Breast epithelium (tissue), 3 donors: ENCODE data around the gene TMIGD1.

Experiments used
- POLR2A ChIP-seq: fragments of 450-650 bp; IDR thresholded peaks from one replicate; pipeline ENCODE4 v1.6.1; 2016; ENCODE audit warnings: antibody characterized with exemption, mild to moderate bottlenecking, moderate library complexity
- POLR2AphosphoS5 ChIP-seq, 3 donors: sonication (generic); formaldehyde crosslinking; IDR thresholded peaks; one replicate each; pipeline ENCODE4 v1.6.1; 2017; ENCODE audit warnings: antibody characterized with exemption in 3 of 3

DNA sequence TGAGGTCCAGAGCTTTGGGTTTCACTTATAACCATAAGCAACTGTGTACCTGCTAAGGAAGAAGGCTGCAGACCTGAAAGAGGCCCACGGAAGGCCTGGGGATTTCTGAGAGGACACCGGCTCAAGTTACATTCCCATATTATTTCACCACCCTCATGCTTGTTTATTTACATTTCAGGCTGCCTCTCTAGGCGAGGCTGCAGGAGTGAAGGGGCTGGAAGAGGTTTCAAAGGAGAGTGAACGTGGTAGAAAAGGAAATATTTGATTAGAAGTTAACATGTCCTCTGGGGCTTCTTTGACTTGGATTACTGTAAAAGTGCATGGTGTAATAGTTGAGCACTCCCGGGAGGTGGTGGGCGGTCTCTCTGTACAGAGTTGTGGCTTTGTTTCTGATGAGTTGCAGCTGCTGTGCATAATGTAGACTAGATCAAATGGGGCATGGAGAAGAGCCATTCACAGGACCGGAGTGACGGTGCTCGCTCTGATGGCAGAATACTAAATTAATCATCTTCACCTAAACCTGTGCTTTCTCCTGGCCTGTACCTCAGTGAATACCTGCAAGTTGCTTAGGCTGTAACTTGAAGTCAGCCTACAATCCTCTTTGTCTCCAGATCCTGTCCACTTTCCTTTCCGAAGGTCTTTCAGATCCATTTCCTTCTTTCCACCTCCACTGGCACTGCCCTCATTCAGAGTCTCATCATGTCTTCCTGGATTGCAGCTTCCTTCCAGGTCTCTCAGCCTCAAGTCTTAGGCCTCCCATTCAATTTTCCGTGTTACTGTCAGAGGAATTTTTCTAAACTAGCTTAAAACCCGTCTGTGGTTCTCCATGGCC lies 43.0 kb upstream of the TMIGD1 start:
- TF ChIP-seq POLR2AphosphoS5 (IDR thresholded peaks at IDR 0.05), result no peak
- TF ChIP-seq POLR2A, result no peak
